Endothelial cell of umbilical vein (primary cell): ENCODE measurements around the gene ERVW-1.

Source experiments
- EZH2 ChIP-seq: IDR thresholded peaks from 2 replicates; pipeline ENCODE4 v1.6.1; 2012; ENCODE audit warnings: borderline replicate concordance, low read depth, mild to moderate bottlenecking, moderate library complexity, low read length, inconsistent platforms; ENCODE audit not compliant: severe bottlenecking
- GATA2 ChIP-seq: IDR thresholded peaks from 2 replicates; pipeline ENCODE4 v1.7.0; 2011; ENCODE audit warnings: low read depth, mild to moderate bottlenecking, moderate library complexity, mixed read lengths, low read length; ENCODE audit not compliant: insufficient read length, insufficient read depth
- POLR2A ChIP-seq: IDR thresholded peaks from 2 replicates; pipeline ENCODE4 v1.6.1; 2012; ENCODE audit warnings: low read depth, mild to moderate bottlenecking, control low read depth, low read length

GRCh38 chr7:92422926-92423325 is 54.8 kb downstream of the ERVW-1 start:
- no peak for TF ChIP-seq GATA2
- TF ChIP-seq POLR2A, result no peak
- no peak for TF ChIP-seq EZH2
